RWPE1 (cell line): Measurements from ENCODE around the gene AP3B2.

Experiments used
- CTCF ChIA-PET: fragments of 350-600 bp; sonication (Branson Sonifier 250); formaldehyde crosslinking; extraction: SDS; loops from one replicate; lab custom pipeline; 2021; lab: Yijun Ruan, JAX
- POLR2A ChIA-PET: fragments of 400-600 bp; formaldehyde crosslinking; extraction: SDS; loops from one replicate; lab custom pipeline; 2020; ENCODE audit warnings: antibody characterized with exemption; ENCODE audit not compliant: low non-redundant PET; lab: Yijun Ruan, JAX
- DNase-seq: peaks from one replicate; pipeline ENCODE4 v3.0.0; 2012; ENCODE audit warnings: low spot score
- H3K27ac ChIP-seq: fragments of 450-650 bp; 2 replicates; pipeline ENCODE4 v1.5.1; 2017
- TF ChIP-seq, protein P1 (sequence below): fragments of 450-650 bp; conservative IDR thresholded peaks from 2 replicates; pipeline ENCODE4 v1.5.1; 2017; ENCODE audit warnings: low read depth, mild to moderate bottlenecking

The AP3B2 gene

DNA sequence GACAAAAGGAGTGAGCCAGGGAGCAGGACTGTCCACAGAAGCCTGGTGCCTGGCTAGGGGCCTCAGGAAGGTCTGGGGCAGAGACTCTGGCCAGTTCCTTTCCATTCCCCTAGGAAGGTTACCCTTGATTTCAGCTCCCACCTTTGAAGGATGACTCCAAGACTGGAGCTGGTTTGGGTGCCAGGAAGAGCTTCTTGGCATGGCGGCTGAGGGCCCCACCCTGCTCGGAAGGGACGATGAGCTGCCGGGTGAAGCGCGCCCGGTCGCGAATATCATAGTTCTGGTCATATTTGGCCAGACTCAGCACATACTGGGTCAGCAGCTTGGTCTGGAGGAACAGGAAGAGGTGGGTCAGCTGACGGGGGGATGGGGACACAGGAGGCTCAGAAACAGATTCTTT, 43.1 kb downstream of the AP3B2 start:
- DNase-seq, result no peak
- H3K27ac ChIP-seq, result no peak overlapping the region
- TF ChIP-seq, protein P1, sequence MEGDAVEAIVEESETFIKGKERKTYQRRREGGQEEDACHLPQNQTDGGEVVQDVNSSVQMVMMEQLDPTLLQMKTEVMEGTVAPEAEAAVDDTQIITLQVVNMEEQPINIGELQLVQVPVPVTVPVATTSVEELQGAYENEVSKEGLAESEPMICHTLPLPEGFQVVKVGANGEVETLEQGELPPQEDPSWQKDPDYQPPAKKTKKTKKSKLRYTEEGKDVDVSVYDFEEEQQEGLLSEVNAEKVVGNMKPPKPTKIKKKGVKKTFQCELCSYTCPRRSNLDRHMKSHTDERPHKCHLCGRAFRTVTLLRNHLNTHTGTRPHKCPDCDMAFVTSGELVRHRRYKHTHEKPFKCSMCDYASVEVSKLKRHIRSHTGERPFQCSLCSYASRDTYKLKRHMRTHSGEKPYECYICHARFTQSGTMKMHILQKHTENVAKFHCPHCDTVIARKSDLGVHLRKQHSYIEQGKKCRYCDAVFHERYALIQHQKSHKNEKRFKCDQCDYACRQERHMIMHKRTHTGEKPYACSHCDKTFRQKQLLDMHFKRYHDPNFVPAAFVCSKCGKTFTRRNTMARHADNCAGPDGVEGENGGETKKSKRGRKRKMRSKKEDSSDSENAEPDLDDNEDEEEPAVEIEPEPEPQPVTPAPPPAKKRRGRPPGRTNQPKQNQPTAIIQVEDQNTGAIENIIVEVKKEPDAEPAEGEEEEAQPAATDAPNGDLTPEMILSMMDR, result no peak
- CTCF ChIA-PET, result no interaction called here
- POLR2A ChIA-PET, result no interaction called here

GRCh38 chr15:82664021-82664420, 45.7 kb downstream of the AP3B2 start:
- CTCF ChIA-PET, result no interaction called here
- POLR2A ChIA-PET, result no interaction called here
- no peak overlapping the region for H3K27ac ChIP-seq

GRCh38 chr15:82663186-82663600, 46.5 kb downstream of the AP3B2 start:
- ChIA-PET POLR2A (no interaction called here), CTCF (no interaction called here)
- TF ChIP-seq, protein P1, result no peak
- peak; percentile 68 for DNase-seq
- H3K27ac ChIP-seq, result no peak overlapping the region

More at GRCh38 chr15:82664021-82664420, 45.7 kb downstream of the AP3B2 start:
- TF ChIP-seq, protein P1, result no peak
- no peak for DNase-seq

- POLR2A ChIA-PET, result no interaction called here
- no peak overlapping the region for H3K27ac ChIP-seq
- CTCF ChIA-PET, result no interaction called here
- no peak for DNase-seq
- TF ChIP-seq, protein P1, result no peak
Observed at GRCh38 chr15:82662641-82663040, 47.0 kb downstream of the AP3B2 start.

DNA sequence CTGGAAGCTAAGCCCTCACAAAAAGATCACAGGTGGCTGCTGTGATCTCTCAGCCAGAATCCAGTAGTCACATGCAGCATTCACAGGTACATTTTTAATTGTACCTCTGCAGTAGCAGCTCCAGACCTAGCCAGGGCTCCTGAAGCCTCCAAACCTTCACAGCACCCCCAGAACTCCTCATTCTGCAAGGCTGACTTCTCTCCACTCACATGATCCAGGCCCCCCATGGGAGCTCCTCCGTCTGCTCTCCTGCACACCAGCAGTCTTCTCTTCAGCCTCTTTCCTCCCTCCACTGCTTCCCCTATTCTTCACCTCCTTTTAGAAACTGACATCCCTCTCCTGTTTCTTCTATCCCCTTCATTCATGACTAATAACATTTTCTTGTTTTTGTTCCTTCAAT, 49.3 kb downstream of the AP3B2 start:
- H3K27ac ChIP-seq, result no peak overlapping the region
- ChIA-PET POLR2A (no interaction called here), CTCF (no interaction called here)
- TF ChIP-seq, protein P1, result no peak
- no peak for DNase-seq

DNA sequence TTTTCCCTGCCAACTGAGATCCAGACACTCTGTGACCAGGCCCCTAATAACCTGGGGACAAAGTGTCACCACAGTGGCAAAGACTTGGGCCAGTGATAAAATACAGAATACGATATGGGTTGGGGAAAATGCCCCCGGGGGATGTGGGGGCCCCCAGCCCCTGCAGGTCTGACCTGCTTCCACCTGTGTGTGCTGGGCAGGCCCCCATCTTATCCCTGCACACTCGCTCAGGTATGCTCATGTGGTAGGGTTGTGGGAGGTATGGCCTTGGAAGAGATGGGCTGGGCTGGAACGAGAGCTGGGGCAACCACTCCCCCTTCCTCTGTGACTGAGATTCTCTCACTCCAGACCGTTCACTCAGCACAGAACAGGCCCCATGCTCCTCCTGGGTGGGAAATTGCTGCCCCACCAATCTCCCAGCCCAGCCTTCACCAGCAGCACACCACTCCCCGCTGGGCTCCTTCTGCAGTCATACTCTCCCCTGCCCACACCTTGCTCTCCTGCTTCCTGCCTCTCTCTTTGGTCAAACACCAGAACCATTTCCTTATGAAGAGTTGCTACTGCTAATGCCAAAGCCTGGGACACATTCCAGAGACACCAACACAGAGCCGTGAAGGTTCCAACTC, 52.9 kb downstream of the AP3B2 start:
- ChIA-PET POLR2A (no interaction called here), CTCF (no interaction called here)
- TF ChIP-seq, protein P1, result no peak
- no peak overlapping the region for H3K27ac ChIP-seq
- DNase-seq, result no peak
